Measurements from ENCODE around the gene NALCN. TPM values are rescaled to one million over a fixed set of nuclear protein-coding genes. Genes with fewer than 3 reads are reported as not detected.

Gene NALCN
- total RNA-seq, 1 donor from 2014 or later: not detected

- Mint-ChIP-seq H3K4me1 (ENCODE audit: unreplicated experiment) (no peaks in the 10 kb centered on the region), H3K9me3 (ENCODE audit: unreplicated experiment) (no peaks in the 10 kb centered on the region), H3K27ac (ENCODE audit: unreplicated experiment) (no peak overlapping the region), H3K27me3 (ENCODE audit: unreplicated experiment) (no peaks in the 10 kb centered on the region), H3K4me3 (ENCODE audit: unreplicated experiment) (no peak overlapping the region), H3K36me3 (ENCODE audit: low read depth, unreplicated experiment) (peaks cover 7% of the 10 kb centered on the region)
- no peak for TF ChIP-seq CTCF (IDR thresholded peaks at IDR 0.05; ENCODE audit: unreplicated experiment)
- no peak for DNase-seq (ENCODE audit: low spot score)
Observed at GRCh38 chr13:101231751-101232428, 184.4 kb downstream of the NALCN start.

DNA sequence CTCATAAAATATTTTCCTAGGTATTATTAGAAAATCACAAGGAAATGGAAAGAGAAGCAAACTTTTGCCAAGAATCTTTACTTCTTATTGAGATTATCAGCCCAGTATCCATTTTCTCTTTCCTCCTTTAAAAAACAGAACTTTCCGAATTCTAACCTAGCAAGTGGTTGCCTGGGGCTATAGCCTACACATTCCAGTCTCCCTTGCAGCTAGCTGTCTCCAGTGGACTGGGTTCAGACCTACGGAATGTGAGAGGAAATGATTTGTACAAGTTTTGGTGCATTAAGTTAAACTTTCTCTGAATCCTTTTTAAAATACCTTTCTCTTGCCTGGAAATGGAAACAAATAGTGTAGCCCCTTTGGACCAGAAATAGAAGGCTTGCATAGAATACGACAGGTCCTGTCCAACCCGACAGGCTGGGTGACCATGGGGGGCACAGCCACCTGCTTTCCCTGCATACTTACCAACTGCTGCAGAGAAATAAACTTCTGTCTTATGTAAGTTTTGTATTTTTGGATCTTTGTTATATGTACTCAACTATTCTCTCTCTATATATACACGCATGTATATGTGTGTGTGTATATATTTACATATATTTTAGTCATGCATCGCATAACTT, 185.9 kb downstream of the NALCN start:
- no peak overlapping the region for H3K27ac Mint-ChIP-seq (ENCODE audit: unreplicated experiment)
- TF ChIP-seq CTCF (IDR thresholded peaks at IDR 0.05; ENCODE audit: unreplicated experiment): no peak
- no peaks in the 10 kb centered on the region for H3K4me1 Mint-ChIP-seq (ENCODE audit: unreplicated experiment)
- DNase-seq (ENCODE audit: low spot score): no peak
- H3K9me3 Mint-ChIP-seq (ENCODE audit: unreplicated experiment): no peaks in the 10 kb centered on the region
- no peak overlapping the region for H3K4me3 Mint-ChIP-seq (ENCODE audit: unreplicated experiment)
- H3K36me3 Mint-ChIP-seq (ENCODE audit: low read depth, unreplicated experiment): peaks cover 8% of the 10 kb centered on the region
- H3K27me3 Mint-ChIP-seq (ENCODE audit: unreplicated experiment): no peaks in the 10 kb centered on the region

GRCh38 chr13:101219609-101220265, 196.6 kb downstream of the NALCN start:
- Mint-ChIP-seq H3K4me3 (ENCODE audit: unreplicated experiment) (no peak overlapping the region), H3K36me3 (ENCODE audit: low read depth, unreplicated experiment) (no peaks in the 10 kb centered on the region), H3K9me3 (ENCODE audit: unreplicated experiment) (no peaks in the 10 kb centered on the region), H3K27me3 (ENCODE audit: unreplicated experiment) (peaks cover 7% of the 10 kb centered on the region), H3K4me1 (ENCODE audit: unreplicated experiment) (no peaks in the 10 kb centered on the region), H3K27ac (ENCODE audit: unreplicated experiment) (no peak overlapping the region)
- TF ChIP-seq CTCF (IDR thresholded peaks at IDR 0.05; ENCODE audit: unreplicated experiment): no peak
- no peak for DNase-seq (ENCODE audit: low spot score)

DNA sequence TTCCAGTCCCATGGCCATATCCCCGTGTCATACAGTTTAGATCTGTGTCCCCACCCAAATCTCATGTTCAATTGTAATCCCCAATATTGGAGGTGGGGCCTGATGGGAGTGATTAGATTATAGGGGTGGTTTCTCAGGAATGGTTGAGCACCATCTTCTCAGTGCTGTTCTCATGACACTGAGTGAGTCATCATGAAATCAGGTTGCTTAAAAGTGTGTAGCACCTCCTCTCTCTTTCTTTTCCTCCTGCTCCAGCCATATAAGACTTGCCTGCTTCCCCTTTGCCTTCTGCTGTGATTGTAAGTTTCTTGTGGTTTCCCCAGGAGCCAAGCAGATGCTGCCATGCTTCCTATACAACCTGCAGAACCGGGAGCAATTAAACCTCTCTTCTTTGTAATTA, 197.8 kb downstream of the NALCN start:
- Mint-ChIP-seq H3K4me1 (ENCODE audit: unreplicated experiment) (no peaks in the 10 kb centered on the region), H3K27ac (ENCODE audit: unreplicated experiment) (no peak overlapping the region), H3K4me3 (ENCODE audit: unreplicated experiment) (no peak overlapping the region), H3K9me3 (ENCODE audit: unreplicated experiment) (no peaks in the 10 kb centered on the region), H3K27me3 (ENCODE audit: unreplicated experiment) (peaks cover 7% of the 10 kb centered on the region), H3K36me3 (ENCODE audit: low read depth, unreplicated experiment) (no peaks in the 10 kb centered on the region)
- no peak for DNase-seq (ENCODE audit: low spot score)
- no peak for TF ChIP-seq CTCF (IDR thresholded peaks at IDR 0.05; ENCODE audit: unreplicated experiment)

DNA sequence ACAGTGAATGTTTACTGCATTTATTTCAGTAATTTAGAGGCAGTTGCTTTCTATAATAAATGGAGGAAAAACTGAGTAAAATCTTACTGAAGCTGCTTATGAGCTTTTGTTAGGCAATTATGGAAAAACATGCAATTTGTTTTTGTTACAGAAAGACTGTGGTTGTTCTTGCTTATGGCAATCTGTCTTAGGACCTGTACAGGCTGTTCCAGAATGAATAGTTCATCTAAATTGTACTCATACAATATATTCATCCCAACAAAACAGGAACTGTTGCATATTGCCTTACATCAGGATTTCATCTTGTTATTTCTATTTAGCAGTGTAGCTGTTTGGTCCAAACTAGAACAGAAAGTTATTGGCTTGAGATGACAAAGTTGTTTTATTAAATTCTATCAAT, 199.2 kb downstream of the NALCN start:
- H3K9me3 Mint-ChIP-seq (ENCODE audit: unreplicated experiment): no peaks in the 10 kb centered on the region
- H3K27ac Mint-ChIP-seq (ENCODE audit: unreplicated experiment): no peak overlapping the region
- no peak overlapping the region for H3K4me3 Mint-ChIP-seq (ENCODE audit: unreplicated experiment)
- H3K27me3 Mint-ChIP-seq (ENCODE audit: unreplicated experiment): peaks cover 7% of the 10 kb centered on the region
- no peak for DNase-seq (ENCODE audit: low spot score)
- TF ChIP-seq CTCF (IDR thresholded peaks at IDR 0.05; ENCODE audit: unreplicated experiment): no peak
- H3K36me3 Mint-ChIP-seq (ENCODE audit: low read depth, unreplicated experiment): no peaks in the 10 kb centered on the region
- no peaks in the 10 kb centered on the region for H3K4me1 Mint-ChIP-seq (ENCODE audit: unreplicated experiment)

Data from endothelial cell (in vitro differentiated cells).